ENCODE data around the gene PYGB.
"Not testable (repeated sequence)": the region's sequence is repeated elsewhere in the genome, so short reads cannot be mapped to it uniquely, and the experiment has no call there.

The PYGB gene

GRCh38 chr20:25316506-25317190 lies 68.8 kb downstream of the PYGB start:
- DNase-seq: no peak

- no peak for DNase-seq
These were observed 69.6 kb downstream of the PYGB start for GRCh38 chr20:25317351-25318075.

GRCh38 chr20:25318471-25319240 lies 70.8 kb downstream of the PYGB start:
- DNase-seq: no peak

- DNase-seq: no peak
These were observed 71.6 kb downstream of the PYGB start for GRCh38 chr20:25319241-25320034.

GRCh38 chr20:25320035-25320800 lies 72.3 kb downstream of the PYGB start:
- no peak for DNase-seq

- no peak for DNase-seq
These were observed 73.5 kb downstream of the PYGB start for GRCh38 chr20:25321262-25321831.

- DNase-seq: no peak
These were observed 74.1 kb downstream of the PYGB start for GRCh38 chr20:25321991-25322390.

GRCh38 chr20:25323496-25324246 lies 75.8 kb downstream of the PYGB start:
- no peak for DNase-seq

- no peak for DNase-seq
These were observed 76.5 kb downstream of the PYGB start for GRCh38 chr20:25324412-25324811.

- DNase-seq: no peak
These were observed 77.2 kb downstream of the PYGB start for GRCh38 chr20:25325073-25325472.

GRCh38 chr20:25325997-25326396 lies 78.1 kb downstream of the PYGB start:
- DNase-seq: no peak

GRCh38 chr20:25327521-25328235 lies 79.8 kb downstream of the PYGB start:
- DNase-seq: no peak

- DNase-seq: no peak
These were observed 81.1 kb downstream of the PYGB start for GRCh38 chr20:25328954-25329498.

- DNase-seq: not testable (repeated sequence)
These were observed 87.1 kb downstream of the PYGB start for GRCh38 chr20:25334972-25335371.

- no peak for DNase-seq
These were observed 88.9 kb downstream of the PYGB start for GRCh38 chr20:25336561-25337422.

- DNase-seq: no peak
These were observed 90.5 kb downstream of the PYGB start for GRCh38 chr20:25338112-25339023.

GRCh38 chr20:25339608-25340007 lies 91.7 kb downstream of the PYGB start:
- DNase-seq: no peak

GRCh38 chr20:25340380-25340779 lies 92.5 kb downstream of the PYGB start:
- no peak for DNase-seq

Data from CD4-positive, alpha-beta T cell treated with Interleukin-6 for 4 hours (primary cell).